Suprapubic skin (tissue), 4 donors: ENCODE results near the gene SLC2A9.

Source experiments
- POLR2A ChIP-seq, 2 donors: fragments of 450-650 bp; IDR thresholded peaks; one replicate each; pipeline ENCODE4 v1.6.1; 2017; ENCODE audit warnings: antibody characterized with exemption in 2 of 2, mild to moderate bottlenecking in 2 of 2, moderate library complexity in 2 of 2
- POLR2AphosphoS5 ChIP-seq, 3 donors: sonication (generic); formaldehyde crosslinking; IDR thresholded peaks; one replicate each; pipeline ENCODE4 v1.6.1; 2017; ENCODE audit warnings: antibody characterized with exemption in 3 of 3
- TF ChIP-seq, protein P1 (sequence below), 2 donors: fragments of 200-600 bp in 1 of 2; fragments of 450-650 bp in 1 of 2; sonication (generic) in 1 of 2; IDR thresholded peaks; one replicate each; pipeline ENCODE4 v1.5.1; 2016 to 2019; ENCODE audit warnings: antibody characterized with exemption in 2 of 2, mild to moderate bottlenecking in 1 of 2, moderate library complexity in 1 of 2

- TF ChIP-seq, protein P1, sequence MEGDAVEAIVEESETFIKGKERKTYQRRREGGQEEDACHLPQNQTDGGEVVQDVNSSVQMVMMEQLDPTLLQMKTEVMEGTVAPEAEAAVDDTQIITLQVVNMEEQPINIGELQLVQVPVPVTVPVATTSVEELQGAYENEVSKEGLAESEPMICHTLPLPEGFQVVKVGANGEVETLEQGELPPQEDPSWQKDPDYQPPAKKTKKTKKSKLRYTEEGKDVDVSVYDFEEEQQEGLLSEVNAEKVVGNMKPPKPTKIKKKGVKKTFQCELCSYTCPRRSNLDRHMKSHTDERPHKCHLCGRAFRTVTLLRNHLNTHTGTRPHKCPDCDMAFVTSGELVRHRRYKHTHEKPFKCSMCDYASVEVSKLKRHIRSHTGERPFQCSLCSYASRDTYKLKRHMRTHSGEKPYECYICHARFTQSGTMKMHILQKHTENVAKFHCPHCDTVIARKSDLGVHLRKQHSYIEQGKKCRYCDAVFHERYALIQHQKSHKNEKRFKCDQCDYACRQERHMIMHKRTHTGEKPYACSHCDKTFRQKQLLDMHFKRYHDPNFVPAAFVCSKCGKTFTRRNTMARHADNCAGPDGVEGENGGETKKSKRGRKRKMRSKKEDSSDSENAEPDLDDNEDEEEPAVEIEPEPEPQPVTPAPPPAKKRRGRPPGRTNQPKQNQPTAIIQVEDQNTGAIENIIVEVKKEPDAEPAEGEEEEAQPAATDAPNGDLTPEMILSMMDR (IDR thresholded peaks at IDR 0.05), result no peak
- no peak for TF ChIP-seq POLR2AphosphoS5 (IDR thresholded peaks at IDR 0.05)
- no peak for TF ChIP-seq POLR2A (IDR thresholded peaks at IDR 0.05)
These were observed 341 bp upstream of the SLC2A9 start for GRCh38 chr4:10021653-10022023.
